Sigmoid colon (tissue), 7 donors: ENCODE measurements around the gene PPP1R18. TPM values are rescaled to one million over a fixed set of nuclear protein-coding genes. Genes with fewer than 3 reads are reported as not detected.
"Not testable (repeated sequence)": the region's sequence is repeated elsewhere in the genome, so short reads cannot be mapped to it uniquely, and the experiment has no call there.

Experiments
- DNase-seq: peaks from one replicate; pipeline ENCODE4 v3.0.0-alpha.2; 2019
- H3K27ac ChIP-seq, 4 donors: fragments of 200-600 bp; sonication (generic); one replicate each; pipeline ENCODE4 v1.5.1; 2016 to 2019; ENCODE audit warnings: mild to moderate bottlenecking in 1 of 4
- H3K27me3 ChIP-seq, 3 donors: fragments of 200-600 bp; sonication (generic); one replicate each; pipeline ENCODE4 v1.5.1; 2019; ENCODE audit warnings: mild to moderate bottlenecking in 1 of 3
- H3K36me3 ChIP-seq, 4 donors: fragments of 200-600 bp; sonication (generic); one replicate each; pipeline ENCODE4 v1.5.1; 2016 to 2019
- H3K4me1 ChIP-seq, 4 donors: fragments of 200-600 bp; sonication (generic); one replicate each; pipeline ENCODE4 v1.5.1; 2017 to 2019
- H3K4me3 ChIP-seq, 4 donors: fragments of 200-600 bp; sonication (generic); one replicate each; pipeline ENCODE4 v1.5.1; 2017 to 2019; ENCODE audit warnings: mild to moderate bottlenecking in 2 of 4, moderate library complexity in 1 of 4
- H3K9me3 ChIP-seq, 4 donors: fragments of 200-600 bp in 3 of 4; sonication (generic) in 3 of 4; one replicate each; pipeline versions ENCODE4 v1.5.1 to v1.6.1; 2013 to 2019
- EP300 ChIP-seq, 4 donors: sonication (generic); formaldehyde crosslinking; IDR thresholded peaks; one replicate each; pipeline ENCODE4 v1.6.1; 2017; ENCODE audit warnings: antibody characterized with exemption in 4 of 4
- POLR2A ChIP-seq, 2 donors: fragments of 450-650 bp; IDR thresholded peaks; one replicate each; pipeline ENCODE4 v1.6.1; 2016; ENCODE audit warnings: antibody characterized with exemption in 2 of 2, mild to moderate bottlenecking in 2 of 2, moderate library complexity in 2 of 2
- POLR2AphosphoS5 ChIP-seq, 4 donors: sonication (generic); formaldehyde crosslinking; IDR thresholded peaks; one replicate each; pipeline ENCODE4 v1.6.1; 2017; ENCODE audit warnings: antibody characterized with exemption in 4 of 4
- WGBS, 2 donors: extraction: QIAGEN DNeasy Blood & Tissue Kit; methylation state at CpG; one replicate each; pipeline ENCODE4 v1.1.7; 2013; 5-methylcytosine and 5-hydroxymethylcytosine counted together
- intact Hi-C: fragments of 100-400 bp; cut with DNase I; formaldehyde crosslinking; loops from one replicate; pipeline ENCODE4 v1.15.1; 2023
- polyA plus RNA-seq, 3 donors: library from polyadenylated mRNA; stranded (reverse); fragments of 200-250 nt; gene quantifications; one replicate each; pipeline ENCODE4 v1.2.3, GENCODE V29; 2013
- total RNA-seq, 4 donors: library from RNA; depleted of rRNA; stranded (reverse); fragments of >200 nt; gene quantifications; one replicate each; pipeline ENCODE4 v1.1.0, GENCODE V29; 2016
- TF ChIP-seq, protein P1 (sequence below), 4 experiments: fragments of 450-650 bp in 3 of 4; fragments of 200-600 bp in 1 of 4; IDR thresholded peaks; one replicate each; pipeline ENCODE4 v1.5.1; 2016 to 2019; ENCODE audit warnings: antibody characterized with exemption in 4 of 4, mild to moderate bottlenecking in 3 of 4, moderate library complexity in 2 of 4
- donor health status: healthy with polysubstance abuse.
- donor health status: Bipolar disorder and iron deficiency.
- donor health status: healthy.

PPP1R18 gene
- total and polyA plus RNA-seq, 7 donors = 15.0 to 69.8 (median 33.2) TPM

DNA sequence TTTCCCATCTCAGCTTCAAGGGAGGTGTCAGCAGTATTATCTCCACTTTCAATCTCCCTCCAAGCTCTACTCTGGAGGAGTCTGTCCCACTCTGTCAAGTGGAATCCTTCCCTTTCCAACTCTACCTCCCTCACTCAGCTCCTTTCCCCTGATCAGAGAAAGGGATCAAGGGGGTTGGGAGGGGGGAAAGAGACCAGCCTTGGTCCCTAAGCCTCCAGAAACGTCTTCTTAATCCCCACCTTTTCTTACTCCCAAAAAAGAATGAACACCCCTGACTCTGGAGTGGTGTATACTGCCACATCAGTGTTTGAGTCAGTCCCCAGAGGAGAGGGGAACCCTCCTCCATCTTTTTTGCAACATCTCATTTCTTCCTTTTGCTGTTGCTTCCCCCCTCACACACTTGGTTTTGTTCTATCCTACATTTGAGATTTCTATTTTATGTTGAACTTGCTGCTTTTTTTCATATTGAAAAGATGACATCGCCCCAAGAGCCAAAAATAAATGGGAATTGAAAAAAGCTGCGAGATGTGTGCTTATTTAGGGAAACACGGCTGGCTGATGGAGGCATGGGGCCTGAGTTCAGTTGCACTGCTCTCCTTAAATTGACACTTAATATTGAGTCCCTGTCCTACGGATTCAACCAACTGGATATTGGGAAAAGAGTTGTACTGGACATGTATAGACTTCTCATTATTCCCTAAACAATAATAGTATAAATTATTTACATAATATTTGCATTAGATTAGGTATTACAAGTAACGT, 38.6 kb upstream of the PPP1R18 start:
- Histone ChIP-seq H3K9me3 (no peaks in the 10 kb centered on the region), H3K4me3 (no peak overlapping the region), H3K36me3 (peaks cover 26 to 76% (median 48%) of the 10 kb centered on the region in 4 donors), H3K4me1 (peaks cover 0 to 58% (median 35%) of the 10 kb centered on the region in 4 donors), H3K27ac (peak overlapping the region; percentile 16 to 96 (median 74)), H3K27me3 (no peaks in the 10 kb centered on the region)
- TF ChIP-seq POLR2AphosphoS5 (IDR thresholded peaks at IDR 0.05) = no peak
- TF ChIP-seq POLR2A (IDR thresholded peaks at IDR 0.05) = no peak
- TF ChIP-seq, protein P1, sequence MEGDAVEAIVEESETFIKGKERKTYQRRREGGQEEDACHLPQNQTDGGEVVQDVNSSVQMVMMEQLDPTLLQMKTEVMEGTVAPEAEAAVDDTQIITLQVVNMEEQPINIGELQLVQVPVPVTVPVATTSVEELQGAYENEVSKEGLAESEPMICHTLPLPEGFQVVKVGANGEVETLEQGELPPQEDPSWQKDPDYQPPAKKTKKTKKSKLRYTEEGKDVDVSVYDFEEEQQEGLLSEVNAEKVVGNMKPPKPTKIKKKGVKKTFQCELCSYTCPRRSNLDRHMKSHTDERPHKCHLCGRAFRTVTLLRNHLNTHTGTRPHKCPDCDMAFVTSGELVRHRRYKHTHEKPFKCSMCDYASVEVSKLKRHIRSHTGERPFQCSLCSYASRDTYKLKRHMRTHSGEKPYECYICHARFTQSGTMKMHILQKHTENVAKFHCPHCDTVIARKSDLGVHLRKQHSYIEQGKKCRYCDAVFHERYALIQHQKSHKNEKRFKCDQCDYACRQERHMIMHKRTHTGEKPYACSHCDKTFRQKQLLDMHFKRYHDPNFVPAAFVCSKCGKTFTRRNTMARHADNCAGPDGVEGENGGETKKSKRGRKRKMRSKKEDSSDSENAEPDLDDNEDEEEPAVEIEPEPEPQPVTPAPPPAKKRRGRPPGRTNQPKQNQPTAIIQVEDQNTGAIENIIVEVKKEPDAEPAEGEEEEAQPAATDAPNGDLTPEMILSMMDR (IDR thresholded peaks at IDR 0.05) = no peak
- no peak for TF ChIP-seq EP300 (IDR thresholded peaks at IDR 0.05)
- DNase-seq = no peak
- WGBS, 2 donors = 43 to 46% methylated on average over 6 of the region's 6 CpGs
- intact Hi-C loops = no loop called here

DNA sequence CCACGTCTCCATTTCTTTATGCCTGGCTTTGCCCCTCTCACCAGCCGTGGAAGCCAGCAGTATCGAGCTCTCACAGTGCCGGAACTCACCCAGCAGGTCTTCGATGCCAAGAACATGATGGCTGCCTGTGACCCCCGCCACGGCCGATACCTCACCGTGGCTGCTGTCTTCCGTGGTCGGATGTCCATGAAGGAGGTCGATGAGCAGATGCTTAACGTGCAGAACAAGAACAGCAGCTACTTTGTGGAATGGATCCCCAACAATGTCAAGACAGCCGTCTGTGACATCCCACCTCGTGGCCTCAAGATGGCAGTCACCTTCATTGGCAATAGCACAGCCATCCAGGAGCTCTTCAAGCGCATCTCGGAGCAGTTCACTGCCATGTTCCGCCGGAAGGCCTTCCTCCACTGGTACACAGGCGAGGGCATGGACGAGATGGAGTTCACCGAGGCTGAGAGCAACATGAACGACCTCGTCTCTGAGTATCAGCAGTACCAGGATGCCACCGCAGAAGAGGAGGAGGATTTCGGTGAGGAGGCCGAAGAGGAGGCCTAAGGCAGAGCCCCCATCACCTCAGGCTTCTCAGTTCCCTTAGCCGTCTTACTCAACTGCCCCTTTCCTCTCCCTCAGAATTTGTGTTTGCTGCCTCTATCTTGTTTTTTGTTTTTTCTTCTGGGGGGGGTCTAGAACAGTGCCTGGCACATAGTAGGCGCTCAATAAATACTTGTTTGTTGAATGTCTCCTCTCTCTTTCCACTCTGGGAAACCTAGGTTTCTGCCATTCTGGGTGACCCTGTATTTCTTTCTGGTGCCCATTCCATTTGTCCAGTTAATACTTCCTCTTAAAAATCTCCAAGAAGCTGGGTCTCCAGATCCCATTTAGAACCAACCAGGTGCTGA, 37.6 kb upstream of the PPP1R18 start:
- H3K4me3 ChIP-seq, H3K9me3 ChIP-seq, H3K27me3 ChIP-seq, intact Hi-C loops, DNase-seq: not testable (repeated sequence)
- 65 to 74% methylated on average over 29 of the region's 29 CpGs for WGBS, 2 donors
- TF ChIP-seq POLR2AphosphoS5 (IDR thresholded peaks at IDR 0.05) = peak in 2 of 4 donors; percentile 5 to 22
- Histone ChIP-seq H3K27ac (peak overlapping the region in 3 of 4 donors; percentile 95 to 98 (median 96)), H3K4me1 (peaks cover 0 to 65% (median 41%) of the 10 kb centered on the region in 4 donors), H3K36me3 (peaks cover 20 to 66% (median 38%) of the 10 kb centered on the region in 4 donors)

DNA sequence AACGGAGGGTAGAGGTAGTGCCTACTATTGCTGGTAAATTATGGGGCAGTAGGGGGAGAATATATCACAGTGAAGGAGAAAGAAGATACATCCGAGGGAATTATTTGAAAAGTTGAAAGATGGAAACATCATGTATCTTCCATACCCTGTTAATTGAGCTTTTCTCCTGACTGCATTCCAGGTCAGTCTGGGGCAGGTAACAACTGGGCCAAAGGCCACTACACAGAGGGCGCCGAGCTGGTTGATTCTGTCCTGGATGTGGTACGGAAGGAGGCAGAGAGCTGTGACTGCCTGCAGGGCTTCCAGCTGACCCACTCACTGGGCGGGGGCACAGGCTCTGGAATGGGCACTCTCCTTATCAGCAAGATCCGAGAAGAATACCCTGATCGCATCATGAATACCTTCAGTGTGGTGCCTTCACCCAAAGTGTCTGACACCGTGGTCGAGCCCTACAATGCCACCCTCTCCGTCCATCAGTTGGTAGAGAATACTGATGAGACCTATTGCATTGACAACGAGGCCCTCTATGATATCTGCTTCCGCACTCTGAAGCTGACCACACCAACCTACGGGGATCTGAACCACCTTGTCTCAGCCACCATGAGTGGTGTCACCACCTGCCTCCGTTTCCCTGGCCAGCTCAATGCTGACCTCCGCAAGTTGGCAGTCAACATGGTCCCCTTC, 36.9 kb upstream of the PPP1R18 start:
- DNase-seq, H3K9me3 ChIP-seq, intact Hi-C loops, H3K27me3 ChIP-seq, H3K4me3 ChIP-seq: not testable (repeated sequence)
- peaks cover 20 to 59% (median 36%) of the 10 kb centered on the region in 4 donors for H3K36me3 ChIP-seq
- peak overlapping the region in 3 of 4 donors; percentile 95 to 98 (median 96) for H3K27ac ChIP-seq
- 63 to 78% methylated on average over 16 of the region's 16 CpGs for WGBS, 2 donors
- H3K4me1 ChIP-seq = peaks cover 0 to 69% (median 41%) of the 10 kb centered on the region in 4 donors

DNA sequence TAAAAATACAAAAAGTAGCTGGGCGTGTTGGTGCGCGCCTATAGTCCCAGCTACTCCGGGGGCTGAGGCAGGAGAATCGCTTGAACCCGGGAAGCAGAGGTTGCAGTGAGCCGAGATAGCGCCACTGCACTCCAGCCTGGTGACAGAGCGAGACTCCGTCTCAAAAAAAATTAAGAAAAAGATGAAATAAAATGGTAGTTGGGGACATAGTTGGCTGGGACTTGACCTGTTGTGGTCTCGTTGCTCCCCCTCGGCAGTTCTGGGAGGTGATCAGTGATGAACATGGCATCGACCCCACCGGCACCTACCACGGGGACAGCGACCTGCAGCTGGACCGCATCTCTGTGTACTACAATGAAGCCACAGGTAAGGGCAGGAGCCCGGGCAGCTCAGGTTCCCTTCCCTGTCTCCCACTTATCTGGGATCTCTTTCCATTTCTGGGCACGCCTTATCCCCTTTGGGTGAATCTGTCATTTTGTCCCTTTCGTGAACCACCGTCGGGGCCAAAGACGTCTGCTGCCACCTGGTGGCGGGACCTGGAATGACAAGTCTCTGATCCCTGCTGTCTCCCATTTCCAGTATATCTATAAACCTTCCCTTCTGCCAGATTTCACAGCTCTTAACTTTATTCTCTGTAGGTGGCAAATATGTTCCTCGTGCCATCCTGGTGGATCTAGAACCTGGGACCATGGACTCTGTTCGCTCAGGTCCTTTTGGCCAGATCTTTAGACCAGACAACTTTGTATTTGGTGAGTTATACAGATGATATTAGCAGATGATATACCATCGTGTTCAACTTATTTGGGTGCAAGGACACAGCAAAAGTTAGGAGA, 36.1 kb upstream of the PPP1R18 start:
- TF ChIP-seq POLR2A (IDR thresholded peaks at IDR 0.05) (no peak), EP300 (IDR thresholded peaks at IDR 0.05) (no peak), POLR2AphosphoS5 (IDR thresholded peaks at IDR 0.05) (peak; percentile 4 to 64 (median 58))
- TF ChIP-seq, protein P1 (IDR thresholded peaks at IDR 0.05) = peak; percentile 93 to 99 (median 96)
- Histone ChIP-seq H3K27ac (peak overlapping the region; percentile 95 to 98 (median 96)), H3K9me3 (no peaks in the 10 kb centered on the region), H3K27me3 (no peaks in the 10 kb centered on the region), H3K4me1 (peaks cover 0 to 67% (median 44%) of the 10 kb centered on the region in 4 donors), H3K36me3 (peaks cover 16 to 51% (median 32%) of the 10 kb centered on the region in 4 donors), H3K4me3 (peak overlapping the region; percentile 52 to 80 (median 78))
- intact Hi-C loops = loop anchor here (1.0 kb wide), 1 partner anchor 43 kb away; no protein-coding TSS in a partner anchor
- 8 to 13% methylated on average over 27 of the region's 27 CpGs for WGBS, 2 donors
- peak; percentile 89 for DNase-seq

DNA sequence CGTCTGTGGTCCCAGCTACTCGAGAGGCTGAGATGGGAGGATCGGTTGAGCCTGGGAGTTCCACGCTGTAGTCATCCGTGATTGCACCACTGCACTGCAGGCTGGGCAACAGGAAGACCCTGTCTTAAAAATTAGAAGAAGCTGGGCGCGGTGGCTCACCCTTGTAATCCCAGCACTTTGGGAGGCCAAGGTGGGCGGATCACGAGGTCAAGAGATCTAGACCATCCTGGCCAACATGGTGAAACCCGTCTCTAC, 35.5 kb upstream of the PPP1R18 start:
- H3K27ac ChIP-seq = peak overlapping the region; percentile 95 to 98 (median 96)
- H3K4me3 ChIP-seq = peak overlapping the region; percentile 52 to 80 (median 78)
- not testable (repeated sequence) for H3K9me3 ChIP-seq, H3K27me3 ChIP-seq
- peaks cover 0 to 63% (median 44%) of the 10 kb centered on the region in 4 donors for H3K4me1 ChIP-seq
- WGBS, 2 donors = 5 to 7% methylated on average over 10 of the region's 10 CpGs
- H3K36me3 ChIP-seq = peaks cover 16 to 45% (median 29%) of the 10 kb centered on the region in 4 donors
- peak; percentile 82 for DNase-seq
- intact Hi-C loops = loop anchor here (1.0 kb wide), 1 partner anchor 43 kb away; no protein-coding TSS in a partner anchor
